ENCODE data around the gene FAF1. TPM values are rescaled to one million over a fixed set of nuclear protein-coding genes. Genes with fewer than 3 reads are reported as not detected.

Gene FAF1
- total RNA-seq, 2 experiments from 2014 or later, result 84.6 to 88.2 TPM

- Mint-ChIP-seq H3K27me3 (peaks cover 81% of the 10 kb centered on the region), H3K4me1 (peaks cover 43% of the 10 kb centered on the region), H3K27ac (peak overlapping the region; percentile 82), H3K9me3 (no peaks in the 10 kb centered on the region), H3K4me3 (peak overlapping the region; percentile 60), H3K36me3 (ENCODE audit: low read depth) (peaks cover 12% of the 10 kb centered on the region)
- POLR2A ChIA-PET, result no interaction called here
- CTCF ChIA-PET, result no interaction called here
- DNase-seq, result no peak
Observed at GRCh38 chr1:50419907-50420677, 540.0 kb downstream of the FAF1 start.

GRCh38 chr1:50419192-50419906 is 540.7 kb downstream of the FAF1 start:
- ChIA-PET POLR2A (no interaction called here), CTCF (no interaction called here)
- H3K4me3 Mint-ChIP-seq, result peak overlapping the region; percentile 60
- peaks cover 37% of the 10 kb centered on the region for H3K4me1 Mint-ChIP-seq
- no peaks in the 10 kb centered on the region for H3K9me3 Mint-ChIP-seq
- H3K36me3 Mint-ChIP-seq (ENCODE audit: low read depth), result peaks cover 7% of the 10 kb centered on the region
- no peak for DNase-seq
- peaks cover 81% of the 10 kb centered on the region for H3K27me3 Mint-ChIP-seq
- peak overlapping the region; percentile 82 for H3K27ac Mint-ChIP-seq

GRCh38 chr1:50418600-50419109 is 541.4 kb downstream of the FAF1 start:
- Mint-ChIP-seq H3K9me3 (no peaks in the 10 kb centered on the region), H3K27ac (peak overlapping the region; percentile 78), H3K4me3 (no peak overlapping the region), H3K4me1 (peaks cover 31% of the 10 kb centered on the region), H3K27me3 (peaks cover 79% of the 10 kb centered on the region), H3K36me3 (ENCODE audit: low read depth) (peaks cover 5% of the 10 kb centered on the region)
- no peak for DNase-seq
- ChIA-PET POLR2A (no interaction called here), CTCF (no interaction called here)

- DNase-seq, result no peak
- ChIA-PET CTCF (no interaction called here), POLR2A (no interaction called here)
- H3K9me3 Mint-ChIP-seq, result no peaks in the 10 kb centered on the region
- peaks cover 26% of the 10 kb centered on the region for H3K4me1 Mint-ChIP-seq
- H3K36me3 Mint-ChIP-seq (ENCODE audit: low read depth), result peaks cover 5% of the 10 kb centered on the region
- peaks cover 79% of the 10 kb centered on the region for H3K27me3 Mint-ChIP-seq
- peak overlapping the region; percentile 36 for H3K27ac Mint-ChIP-seq
- H3K4me3 Mint-ChIP-seq, result peak overlapping the region; percentile 30
Observed at GRCh38 chr1:50417946-50418599, 542.0 kb downstream of the FAF1 start.

- ChIA-PET CTCF (no interaction called here), POLR2A (no interaction called here)
- Mint-ChIP-seq H3K36me3 (ENCODE audit: low read depth) (peaks cover 5% of the 10 kb centered on the region), H3K9me3 (no peaks in the 10 kb centered on the region), H3K4me1 (peaks cover 22% of the 10 kb centered on the region), H3K27me3 (peaks cover 79% of the 10 kb centered on the region), H3K4me3 (peak overlapping the region; percentile 30), H3K27ac (no peak overlapping the region)
- DNase-seq, result no peak
Observed at GRCh38 chr1:50417507-50417906, 542.6 kb downstream of the FAF1 start.

GRCh38 chr1:50416553-50417453 is 543.3 kb downstream of the FAF1 start:
- H3K36me3 Mint-ChIP-seq (ENCODE audit: low read depth), result peaks cover 5% of the 10 kb centered on the region
- POLR2A ChIA-PET, result no interaction called here
- CTCF ChIA-PET, result no interaction called here
- H3K27me3 Mint-ChIP-seq, result peaks cover 75% of the 10 kb centered on the region
- H3K4me1 Mint-ChIP-seq, result peaks cover 19% of the 10 kb centered on the region
- peak overlapping the region; percentile 19 for H3K4me3 Mint-ChIP-seq
- no peak for DNase-seq
- no peaks in the 10 kb centered on the region for H3K9me3 Mint-ChIP-seq
- H3K27ac Mint-ChIP-seq, result peak overlapping the region; percentile 51

GRCh38 chr1:50416150-50416527 is 543.9 kb downstream of the FAF1 start:
- CTCF ChIA-PET, result no interaction called here

GRCh38 chr1:50415235-50416149 is 544.6 kb downstream of the FAF1 start:
- no peaks in the 10 kb centered on the region for H3K9me3 Mint-ChIP-seq
- H3K36me3 Mint-ChIP-seq (ENCODE audit: low read depth), result peaks cover 5% of the 10 kb centered on the region
- H3K4me1 Mint-ChIP-seq, result peaks cover 13% of the 10 kb centered on the region
- POLR2A ChIA-PET, result no interaction called here
- peaks cover 73% of the 10 kb centered on the region for H3K27me3 Mint-ChIP-seq
- no peak overlapping the region for H3K27ac Mint-ChIP-seq
- CTCF ChIA-PET, result interaction anchor here (1.0 kb wide), 1 partner anchor 12 kb away, joined by 3 read pairs; no protein-coding TSS in a partner anchor
- no peak overlapping the region for H3K4me3 Mint-ChIP-seq
- DNase-seq, result no peak

More at GRCh38 chr1:50416150-50416527, 543.9 kb downstream of the FAF1 start:
- Mint-ChIP-seq H3K27me3 (peaks cover 71% of the 10 kb centered on the region), H3K4me3 (peak overlapping the region; percentile 19), H3K36me3 (ENCODE audit: low read depth) (peaks cover 5% of the 10 kb centered on the region), H3K9me3 (no peaks in the 10 kb centered on the region), H3K4me1 (peaks cover 14% of the 10 kb centered on the region), H3K27ac (no peak overlapping the region)
- DNase-seq, result no peak
- POLR2A ChIA-PET, result no interaction called here

GRCh38 chr1:50414853-50415234 is 545.2 kb downstream of the FAF1 start:
- Mint-ChIP-seq H3K4me1 (peaks cover 7% of the 10 kb centered on the region), H3K27ac (no peak overlapping the region), H3K4me3 (no peak overlapping the region), H3K27me3 (peaks cover 69% of the 10 kb centered on the region), H3K9me3 (no peaks in the 10 kb centered on the region), H3K36me3 (ENCODE audit: low read depth) (peaks cover 3% of the 10 kb centered on the region)
- no peak for DNase-seq
- ChIA-PET CTCF (interaction anchor here (1.0 kb wide), 1 partner anchor 13 kb away, joined by 3 read pairs; no protein-coding TSS in a partner anchor), POLR2A (no interaction called here)

GRCh38 chr1:50412813-50413476 is 547.1 kb downstream of the FAF1 start:
- Mint-ChIP-seq H3K27me3 (peaks cover 67% of the 10 kb centered on the region), H3K27ac (no peak overlapping the region), H3K4me1 (peaks cover 5% of the 10 kb centered on the region), H3K36me3 (ENCODE audit: low read depth) (peaks cover 2% of the 10 kb centered on the region), H3K4me3 (no peak overlapping the region), H3K9me3 (no peaks in the 10 kb centered on the region)
- CTCF ChIA-PET, result interaction anchor here (0.6 to 1.4 kb wide), 2 partner anchors 11 to 23 kb away, joined by 3 to 6 read pairs; no protein-coding TSS in a partner anchor
- DNase-seq, result no peak
- POLR2A ChIA-PET, result no interaction called here

GRCh38 chr1:50405814-50406213 is 554.3 kb downstream of the FAF1 start:
- H3K27me3 Mint-ChIP-seq, result peaks cover 47% of the 10 kb centered on the region
- CTCF ChIA-PET, result no interaction called here
- H3K4me1 Mint-ChIP-seq, result no peaks in the 10 kb centered on the region
- no peak for DNase-seq
- H3K27ac Mint-ChIP-seq, result no peak overlapping the region
- POLR2A ChIA-PET, result no interaction called here
- no peaks in the 10 kb centered on the region for H3K9me3 Mint-ChIP-seq
- no peak overlapping the region for H3K4me3 Mint-ChIP-seq
- H3K36me3 Mint-ChIP-seq (ENCODE audit: low read depth), result no peaks in the 10 kb centered on the region
